ENCODE measurements around the gene POLDIP3.
"Not testable (repeated sequence)": the region's sequence is repeated elsewhere in the genome, so short reads cannot be mapped to it uniquely, and the experiment has no call there.

POLDIP3 gene

DNA sequence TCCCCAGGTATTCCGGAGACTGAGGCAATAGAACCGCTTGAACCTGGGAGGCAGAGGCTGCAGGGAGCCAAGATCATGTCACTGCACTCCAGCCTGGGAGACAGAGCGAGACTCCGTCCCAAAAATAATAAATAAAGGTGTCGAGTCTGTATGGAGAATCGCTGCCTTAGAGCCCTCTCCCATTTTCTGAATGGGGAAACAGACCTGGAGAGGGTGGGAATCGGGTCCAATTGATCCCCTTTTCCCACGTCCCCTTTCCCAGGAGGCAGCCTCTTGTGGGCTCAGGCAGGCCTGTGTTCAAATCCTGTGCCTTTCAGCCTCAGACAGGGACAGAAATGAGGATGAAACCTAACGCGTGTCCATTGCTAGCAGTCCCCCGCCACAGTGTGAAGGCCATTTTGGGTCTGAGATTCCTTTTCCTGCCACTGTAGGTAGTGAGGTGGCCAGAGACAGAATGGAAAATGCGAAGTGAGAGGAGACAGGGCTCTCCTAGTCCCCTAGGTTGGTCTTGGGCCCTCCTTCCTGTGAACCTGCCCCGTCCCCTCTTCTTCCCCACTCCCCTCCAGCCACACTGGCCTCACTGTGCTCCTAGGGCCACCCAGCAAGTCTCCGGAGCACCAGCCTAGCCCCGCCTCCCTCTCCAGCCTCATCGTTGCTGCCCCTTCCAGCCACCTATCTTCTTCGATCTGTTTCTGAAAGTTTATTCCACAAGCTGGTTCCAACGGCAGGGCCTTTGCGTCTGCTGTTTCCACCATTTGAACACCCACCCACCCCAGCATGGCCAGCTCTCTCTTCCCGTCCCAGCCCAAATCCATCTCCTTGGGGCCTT, 2.7 kb upstream of the POLDIP3 start:
- DNase-seq (ENCODE audit: low read depth), result no peak

- DNase-seq (ENCODE audit: low read depth), result not testable (repeated sequence)
These were observed 1.1 kb upstream of the POLDIP3 start for GRCh38 chr22:42615860-42616175.

- peak; percentile 57 for DNase-seq (ENCODE audit: low read depth)
These were observed 593 bp upstream of the POLDIP3 start for GRCh38 chr22:42615092-42615859.

GRCh38 chr22:42613872-42614301, 796 bp downstream of the POLDIP3 start:
- no peak for DNase-seq (ENCODE audit: low read depth)

DNA sequence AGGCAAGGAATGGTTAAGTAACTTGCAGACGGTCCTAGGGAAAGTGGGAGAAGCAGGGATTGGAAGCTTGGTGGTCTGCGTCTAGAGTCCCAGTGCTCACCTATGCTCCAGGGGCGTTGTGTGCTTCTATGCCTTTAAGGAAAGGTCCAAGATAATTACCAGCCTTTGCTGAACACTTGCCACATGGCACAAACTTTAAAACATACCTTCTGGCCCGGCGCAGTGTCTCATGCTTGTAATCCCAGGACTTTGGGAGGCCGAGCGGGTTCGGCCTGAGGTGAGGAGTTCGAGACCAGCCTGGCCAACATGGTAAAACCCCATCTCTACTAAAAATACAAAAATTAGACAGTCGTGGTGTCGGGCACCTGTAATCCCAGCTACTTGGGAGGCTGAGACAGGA, 2.3 kb downstream of the POLDIP3 start:
- no peak for DNase-seq (ENCODE audit: low read depth)

DNA sequence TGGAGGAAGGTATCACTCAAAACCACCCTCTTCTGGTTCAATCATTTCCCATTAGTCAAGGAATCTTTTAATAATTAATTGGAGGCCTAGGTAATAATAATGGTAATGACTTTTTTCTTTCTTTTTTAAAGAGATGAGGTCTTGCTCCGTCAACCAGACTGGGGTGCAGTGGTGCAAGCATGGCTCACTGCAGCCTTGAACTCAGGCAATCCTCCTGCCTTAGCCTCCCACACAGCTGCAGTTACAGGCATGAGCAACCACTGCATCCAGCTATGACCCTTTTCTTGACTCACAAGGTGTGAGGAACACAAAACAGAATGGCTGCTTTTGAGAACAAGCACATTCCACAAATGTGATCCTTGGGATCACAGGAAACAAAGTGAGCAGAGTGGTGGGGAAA, 3.6 kb downstream of the POLDIP3 start:
- no peak for DNase-seq (ENCODE audit: low read depth)

GRCh38 chr22:42610186-42610585, 4.5 kb downstream of the POLDIP3 start:
- DNase-seq (ENCODE audit: low read depth), result no peak

GRCh38 chr22:42608823-42609361, 5.8 kb downstream of the POLDIP3 start:
- DNase-seq (ENCODE audit: low read depth), result no peak

DNA sequence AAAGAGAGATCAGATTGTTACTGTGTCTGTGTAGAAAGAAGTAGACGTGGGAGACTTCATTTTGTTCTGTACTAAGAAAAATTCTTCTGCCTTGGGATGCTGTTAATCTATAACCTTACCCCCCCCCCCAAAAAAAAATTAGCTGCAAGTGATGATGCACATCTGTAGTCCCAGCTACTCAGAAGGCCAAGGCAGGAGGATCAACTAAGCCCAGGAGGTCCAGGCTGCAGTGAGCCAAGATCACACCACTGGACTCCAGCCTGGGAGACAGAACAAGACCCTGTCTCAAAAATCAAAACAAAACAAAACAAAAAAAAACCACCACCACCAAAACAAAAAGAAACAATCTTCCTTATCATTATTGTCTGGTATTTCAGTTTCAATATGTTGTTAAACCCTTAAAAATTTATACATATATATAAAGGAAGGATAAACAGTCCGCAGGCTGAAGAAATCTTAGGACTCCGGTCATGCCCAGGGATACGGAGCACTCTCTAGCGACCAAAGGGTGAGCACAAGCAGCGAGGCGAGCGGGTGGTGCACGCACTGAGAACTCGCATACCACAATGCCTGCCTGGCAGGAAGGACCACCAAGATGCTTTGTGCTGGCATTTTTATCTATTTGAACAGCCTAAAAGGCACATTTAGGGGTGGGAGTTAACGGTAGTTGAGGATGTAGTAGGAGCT, 6.4 kb downstream of the POLDIP3 start:
- no peak for DNase-seq (ENCODE audit: low read depth)

- not testable (repeated sequence) for DNase-seq (ENCODE audit: low read depth)
These were observed 7.0 kb downstream of the POLDIP3 start for GRCh38 chr22:42607641-42608040.

DNA sequence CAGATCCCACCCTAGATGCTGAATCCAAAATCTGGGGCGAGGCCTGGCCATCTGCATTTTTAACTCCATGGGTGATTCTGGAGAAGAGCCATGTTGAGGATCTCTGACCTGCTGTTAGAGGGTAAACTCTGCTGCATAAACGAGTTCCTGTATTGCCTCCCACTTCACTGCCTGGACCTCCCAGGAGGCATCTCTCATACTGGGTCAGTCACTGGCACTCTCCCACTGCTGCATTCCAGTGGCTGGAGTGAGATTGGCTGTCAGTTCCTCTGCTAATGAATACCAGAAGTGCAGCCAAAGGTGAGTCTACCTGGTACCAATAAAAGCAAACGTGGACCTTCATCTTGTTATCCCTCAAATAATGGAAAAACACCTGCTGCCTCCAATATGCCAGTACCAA, 10.3 kb downstream of the POLDIP3 start:
- no peak for DNase-seq (ENCODE audit: low read depth)

GRCh38 chr22:42603427-42603826, 11.3 kb downstream of the POLDIP3 start:
- no peak for DNase-seq (ENCODE audit: low read depth)

DNA sequence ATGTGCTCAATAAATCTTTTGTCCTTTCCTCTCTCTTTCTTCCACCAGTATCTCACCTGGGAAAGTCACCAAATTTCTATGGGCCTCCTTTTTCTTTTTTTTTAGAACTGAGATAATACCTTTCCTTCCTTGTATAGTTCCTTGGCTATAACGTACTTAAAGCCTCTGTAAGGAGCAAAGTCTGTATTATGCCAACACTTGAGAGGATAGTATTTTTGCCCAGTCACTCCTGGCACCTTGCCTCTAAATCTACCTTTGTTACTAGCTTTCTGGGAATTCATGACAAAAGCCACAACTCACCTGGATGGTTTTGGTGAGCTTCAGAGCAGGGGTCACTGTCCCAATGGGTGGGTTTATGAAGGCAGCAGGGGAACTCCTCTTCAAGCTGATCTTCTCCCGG, 12.2 kb downstream of the POLDIP3 start:
- DNase-seq (ENCODE audit: low read depth), result no peak

- DNase-seq (ENCODE audit: low read depth), result no peak
These were observed 12.7 kb downstream of the POLDIP3 start for GRCh38 chr22:42601879-42602465.

DNA sequence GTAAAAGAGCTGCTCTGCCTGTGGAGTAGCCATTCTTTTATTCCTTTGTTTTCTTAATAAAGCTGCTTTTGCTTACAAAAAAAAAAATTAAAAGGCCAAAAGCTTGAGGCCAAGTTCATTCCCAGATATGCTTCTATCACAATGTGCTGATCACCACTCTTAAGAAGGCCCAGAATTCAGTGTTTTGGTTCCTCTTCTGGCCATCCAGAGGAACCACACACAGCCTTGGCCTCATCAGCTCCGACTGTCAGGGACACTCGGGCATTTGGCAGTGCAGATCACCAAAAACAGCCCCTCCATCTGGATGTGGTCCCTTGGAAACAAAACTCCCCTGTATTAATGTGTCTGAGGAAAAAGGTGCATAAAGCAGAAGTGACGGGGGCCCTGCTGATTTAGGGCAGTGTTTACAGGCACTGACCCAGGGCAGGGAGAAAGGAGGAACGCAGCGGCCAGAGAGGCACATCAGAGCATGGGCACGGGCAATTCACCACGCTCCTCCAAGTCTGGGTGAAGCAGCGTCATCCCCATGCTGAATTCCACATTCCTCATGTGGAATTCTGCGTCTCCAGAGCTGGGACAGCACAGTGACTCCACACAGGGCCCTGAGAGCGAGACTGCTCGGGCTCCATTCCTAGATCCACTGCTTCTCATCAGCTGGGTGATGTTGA, 17.7 kb downstream of the POLDIP3 start:
- no peak for DNase-seq (ENCODE audit: low read depth)

DNA sequence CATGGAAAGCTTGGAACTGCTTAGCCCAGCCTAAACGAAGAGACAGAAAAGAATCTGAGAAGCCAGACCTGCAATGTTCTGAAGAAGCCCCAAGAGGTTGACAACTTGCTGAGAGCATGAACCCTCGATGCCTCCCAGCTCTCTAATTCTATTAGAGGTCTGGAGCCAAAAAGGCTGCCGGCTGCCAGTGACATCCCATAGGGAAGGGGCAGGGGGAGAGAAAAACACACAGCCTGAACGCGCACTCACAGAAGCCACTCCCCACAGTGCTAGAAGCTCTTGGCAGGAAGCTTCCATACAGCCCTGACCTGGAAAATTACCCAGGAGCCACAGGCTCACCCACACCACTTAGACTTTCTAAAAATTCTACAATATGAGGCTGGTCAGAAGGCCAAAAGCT, 18.3 kb downstream of the POLDIP3 start:
- no peak for DNase-seq (ENCODE audit: low read depth)

DNA sequence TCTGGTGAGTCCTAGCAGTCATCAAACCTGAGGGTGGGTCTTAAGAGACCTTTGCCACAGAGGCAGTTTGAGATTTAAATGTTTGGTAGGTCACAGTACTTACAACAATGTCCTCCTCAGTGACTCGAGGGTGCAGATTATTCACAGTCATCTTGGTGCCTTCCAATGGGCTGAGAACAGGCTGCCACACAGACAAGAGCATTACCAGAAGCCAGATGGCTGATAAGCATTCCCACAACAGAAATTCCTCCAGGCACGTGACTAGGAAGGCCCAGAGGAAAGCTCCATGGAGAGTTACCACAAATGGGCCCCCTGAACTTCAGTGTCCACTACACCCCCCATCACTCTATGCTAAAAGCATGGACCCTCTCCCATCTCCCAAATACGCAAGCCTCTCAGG, 19.2 kb downstream of the POLDIP3 start:
- no peak for DNase-seq (ENCODE audit: low read depth)

GRCh38 chr22:42591987-42592386, 22.7 kb downstream of the POLDIP3 start:
- DNase-seq (ENCODE audit: low read depth), result no peak

DNA sequence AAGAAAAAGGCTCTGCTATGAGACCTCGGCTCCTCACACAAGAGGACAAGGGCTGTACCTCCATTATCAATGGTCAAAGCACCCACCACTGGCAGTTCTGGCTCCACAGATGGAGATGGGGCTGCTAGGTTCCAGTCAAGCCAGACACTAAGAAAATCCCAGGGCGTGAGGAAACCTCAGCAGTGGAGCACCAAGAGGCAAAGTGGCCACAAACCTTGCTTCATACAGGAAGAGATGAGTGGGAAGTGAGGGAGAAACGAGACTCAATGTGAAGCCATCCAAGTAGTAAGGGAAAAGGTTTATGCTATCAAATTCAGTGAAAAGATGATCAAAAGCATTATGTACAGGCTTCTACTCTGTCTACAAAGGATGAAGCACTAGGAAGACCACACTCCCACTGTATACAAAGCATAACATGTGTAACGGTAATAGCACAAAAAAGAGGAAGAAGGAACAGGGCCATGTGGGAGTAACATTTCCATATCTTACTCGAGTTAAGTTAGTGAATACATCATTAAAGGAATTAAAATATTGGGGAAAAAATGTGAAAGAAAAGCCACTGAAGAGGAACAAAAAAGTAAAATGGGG, 27.0 kb downstream of the POLDIP3 start:
- DNase-seq (ENCODE audit: low read depth), result no peak

- no peak for DNase-seq (ENCODE audit: low read depth)
These were observed 28.3 kb downstream of the POLDIP3 start for GRCh38 chr22:42586381-42586780.

GRCh38 chr22:42585096-42585495, 29.6 kb downstream of the POLDIP3 start:
- DNase-seq (ENCODE audit: low read depth), result no peak
